Measurements from ENCODE around the gene SOX6. TPM values are rescaled to one million over a fixed set of nuclear protein-coding genes. Genes with fewer than 3 reads are reported as not detected.

Gene SOX6
- total RNA-seq, 1 experiment from 2014 or later: 18.4 TPM

DNA sequence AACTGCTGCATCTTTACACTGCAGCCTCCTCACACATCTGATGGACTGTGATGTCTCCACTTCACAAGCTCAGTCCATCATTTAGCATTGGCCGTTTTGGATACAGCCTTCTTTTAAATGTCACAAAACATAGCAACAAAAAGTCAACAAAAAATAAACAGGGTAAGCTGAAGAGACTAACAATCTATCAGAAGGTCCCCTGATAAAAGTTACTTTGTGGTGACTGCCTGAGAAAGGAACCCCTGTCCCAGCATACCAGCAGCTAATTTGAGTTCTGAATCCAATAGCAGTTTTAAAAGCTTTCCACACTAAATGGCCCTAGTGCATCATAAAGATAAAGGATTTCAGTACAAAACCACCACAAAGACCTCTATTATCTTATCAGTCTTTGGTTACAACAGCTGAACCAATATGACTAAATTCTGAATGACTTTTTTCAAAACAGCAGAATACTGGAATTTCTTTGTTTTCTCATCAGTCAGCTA lies 162.4 kb downstream of the SOX6 start:
- no TSS peak for BruUV-seq (replicated peaks)
- Mint-ChIP-seq H3K4me1 (ENCODE audit: low read depth, unreplicated experiment) (peaks cover 9% of the 10 kb centered on the region), H3K27ac (ENCODE audit: unreplicated experiment) (no peak overlapping the region), H3K9me3 (ENCODE audit: low read depth, unreplicated experiment) (no peaks in the 10 kb centered on the region), H3K27me3 (ENCODE audit: unreplicated experiment) (no peaks in the 10 kb centered on the region), H3K36me3 (ENCODE audit: insufficient read depth, unreplicated experiment) (no peaks in the 10 kb centered on the region), H3K4me3 (ENCODE audit: low read depth, unreplicated experiment) (no peak overlapping the region)
- intact Hi-C loops (cut with micrococcal nuclease; ENCODE audit: unreplicated experiment): no loop called here
- no peak for DNase-seq
- no peak for TF ChIP-seq CTCF (IDR thresholded peaks at IDR 0.05; ENCODE audit: unreplicated experiment)
- CTCF ChIA-PET: no interaction called here

DNA sequence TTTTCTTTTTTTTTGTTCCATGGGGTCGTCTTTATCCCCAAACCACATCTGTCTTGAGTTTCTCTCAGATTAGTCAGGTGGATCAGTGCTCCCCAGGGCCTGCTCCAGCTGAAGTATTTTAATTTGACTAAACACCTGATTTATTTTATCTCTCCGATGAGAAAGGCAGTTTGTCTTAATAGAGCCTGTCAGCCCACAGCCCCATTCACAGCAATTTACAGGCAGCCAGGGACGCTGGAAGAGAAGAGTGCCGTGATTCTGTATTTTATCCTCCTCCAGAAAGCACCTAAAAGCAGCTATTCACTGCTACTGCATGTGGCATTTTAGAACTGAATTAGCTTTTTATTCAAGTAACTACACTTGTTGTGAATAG lies 164.5 kb downstream of the SOX6 start:
- no TSS peak for BruUV-seq (replicated peaks)
- H3K4me1 Mint-ChIP-seq (ENCODE audit: low read depth, unreplicated experiment): peaks cover 9% of the 10 kb centered on the region
- no peaks in the 10 kb centered on the region for H3K9me3 Mint-ChIP-seq (ENCODE audit: low read depth, unreplicated experiment)
- CTCF ChIA-PET: interaction anchor here (1.0 kb wide), 1 partner anchor 422 kb away, joined by 4 read pairs; no protein-coding TSS in a partner anchor
- H3K36me3 Mint-ChIP-seq (ENCODE audit: insufficient read depth, unreplicated experiment): no peaks in the 10 kb centered on the region
- TF ChIP-seq CTCF (IDR thresholded peaks at IDR 0.05; ENCODE audit: unreplicated experiment): no peak
- no peak for DNase-seq
- no peak overlapping the region for H3K27ac Mint-ChIP-seq (ENCODE audit: unreplicated experiment)
- H3K4me3 Mint-ChIP-seq (ENCODE audit: low read depth, unreplicated experiment): no peak overlapping the region
- no peaks in the 10 kb centered on the region for H3K27me3 Mint-ChIP-seq (ENCODE audit: unreplicated experiment)
- intact Hi-C loops (cut with micrococcal nuclease; ENCODE audit: unreplicated experiment): no loop called here

- Mint-ChIP-seq H3K27ac (ENCODE audit: unreplicated experiment) (no peak overlapping the region), H3K4me1 (ENCODE audit: low read depth, unreplicated experiment) (peaks cover 9% of the 10 kb centered on the region), H3K9me3 (ENCODE audit: low read depth, unreplicated experiment) (no peaks in the 10 kb centered on the region), H3K27me3 (ENCODE audit: unreplicated experiment) (no peaks in the 10 kb centered on the region), H3K36me3 (ENCODE audit: insufficient read depth, unreplicated experiment) (no peaks in the 10 kb centered on the region), H3K4me3 (ENCODE audit: low read depth, unreplicated experiment) (no peak overlapping the region)
- CTCF ChIA-PET: interaction anchor here (1.0 kb wide), 1 partner anchor 422 kb away, joined by 4 read pairs; no protein-coding TSS in a partner anchor
- no peak for TF ChIP-seq CTCF (IDR thresholded peaks at IDR 0.05; ENCODE audit: unreplicated experiment)
- intact Hi-C loops (cut with micrococcal nuclease; ENCODE audit: unreplicated experiment): no loop called here
- no TSS peak for BruUV-seq (replicated peaks)
- DNase-seq: no peak
Observed at GRCh38 chr11:16191212-16191867, 165.0 kb downstream of the SOX6 start.

GRCh38 chr11:16186680-16187079 lies 169.7 kb downstream of the SOX6 start:
- Mint-ChIP-seq H3K27ac (ENCODE audit: unreplicated experiment) (no peak overlapping the region), H3K36me3 (ENCODE audit: insufficient read depth, unreplicated experiment) (no peaks in the 10 kb centered on the region), H3K27me3 (ENCODE audit: unreplicated experiment) (no peaks in the 10 kb centered on the region), H3K4me3 (ENCODE audit: low read depth, unreplicated experiment) (no peak overlapping the region), H3K4me1 (ENCODE audit: low read depth, unreplicated experiment) (peaks cover 33% of the 10 kb centered on the region), H3K9me3 (ENCODE audit: low read depth, unreplicated experiment) (no peaks in the 10 kb centered on the region)
- no peak for DNase-seq
- intact Hi-C loops (cut with micrococcal nuclease; ENCODE audit: unreplicated experiment): no loop called here
- TF ChIP-seq CTCF (IDR thresholded peaks at IDR 0.05; ENCODE audit: unreplicated experiment): no peak
- CTCF ChIA-PET: no interaction called here
- BruUV-seq (replicated peaks): no TSS peak

Measured in Calu3 (cell line).